Activated T-cell treated with anti-CD3 and anti-CD28 coated beads for 48 hours (primary cell): ENCODE results near the gene BSN.

Experiments used
- DNase-seq: peaks from one replicate; pipeline ENCODE4 v3.0.0-alpha.2; 2020; ENCODE audit warnings: low read depth

The BSN gene

DNA sequence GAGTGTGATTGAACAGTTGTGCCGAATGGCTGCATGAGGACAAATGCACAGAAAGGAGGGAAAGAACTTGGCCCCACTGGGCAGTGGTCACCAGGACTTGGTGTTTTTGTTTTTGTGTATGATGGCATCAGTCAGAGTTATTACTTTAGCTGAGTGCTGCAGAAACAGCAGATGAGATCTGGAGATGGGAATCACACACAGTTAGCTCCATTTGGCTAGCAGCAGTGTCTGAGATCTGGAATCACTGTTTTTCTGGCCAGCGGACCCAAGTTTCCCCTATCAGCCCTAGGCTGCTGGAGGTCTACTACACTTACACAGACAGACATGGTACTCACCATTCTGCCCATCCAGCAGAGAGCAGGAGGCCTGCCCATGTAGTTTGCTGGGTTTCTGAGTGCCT, 74.0 kb downstream of the BSN start:
- no peak for DNase-seq

DNA sequence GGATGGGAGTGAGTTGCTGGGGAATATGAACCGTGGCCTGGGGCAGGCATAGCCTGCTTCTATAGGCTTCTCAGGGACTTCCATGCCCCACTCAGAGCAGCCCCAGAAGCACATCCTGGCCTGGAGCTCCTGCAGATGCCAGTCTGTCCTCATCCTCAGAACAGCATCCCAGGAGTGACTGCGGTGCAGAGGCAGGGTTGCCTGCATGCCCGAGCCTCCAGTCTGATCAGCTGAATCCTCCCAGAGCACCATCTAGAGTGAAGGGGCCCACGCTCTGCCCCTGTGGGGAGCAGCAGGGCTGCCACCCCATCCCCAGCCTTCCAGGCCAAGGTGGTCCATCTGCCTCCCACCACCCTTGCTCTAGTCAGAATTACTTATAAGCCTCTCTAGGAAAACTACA, 75.2 kb downstream of the BSN start:
- DNase-seq: no peak

DNA sequence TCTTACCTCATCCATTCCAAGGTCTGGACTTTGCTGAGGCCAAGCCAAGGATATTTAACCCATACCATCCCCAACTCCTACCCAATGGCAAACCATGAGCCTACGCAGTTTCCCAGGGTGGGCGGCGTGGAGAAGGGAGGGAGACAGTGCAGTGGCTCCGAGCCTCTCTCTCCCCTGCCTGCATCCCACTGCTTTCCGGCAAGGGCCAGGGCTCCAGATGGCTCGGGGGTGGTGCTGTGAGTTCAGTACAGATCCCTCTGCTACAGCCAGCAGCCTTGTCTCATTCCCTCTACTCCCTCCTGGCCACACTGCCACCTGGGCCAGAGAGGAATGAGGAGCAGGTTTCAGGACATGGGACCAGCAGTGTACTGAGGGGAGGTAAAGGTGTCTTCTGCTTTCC, 75.6 kb downstream of the BSN start:
- DNase-seq: no peak

DNA sequence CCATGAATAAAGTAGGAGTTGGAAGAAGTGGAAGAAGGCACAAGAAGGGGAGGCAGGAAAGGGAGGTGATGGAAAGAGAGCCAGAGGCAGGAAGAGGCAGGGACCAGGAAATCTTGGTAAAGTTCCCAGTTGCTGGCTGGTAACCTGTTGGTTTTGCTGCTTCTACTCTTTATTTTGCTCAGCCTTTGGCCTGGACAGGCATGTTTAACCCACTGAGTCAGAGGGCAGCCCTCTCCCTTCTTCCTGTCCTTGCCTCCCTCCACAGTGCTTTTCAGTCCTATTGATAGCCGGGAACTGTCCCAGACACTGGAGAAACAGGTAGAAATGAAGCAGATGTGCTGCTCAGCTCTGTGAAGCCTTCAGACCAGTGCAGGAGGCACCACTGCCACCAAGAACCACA, 76.5 kb downstream of the BSN start:
- DNase-seq: no peak

DNA sequence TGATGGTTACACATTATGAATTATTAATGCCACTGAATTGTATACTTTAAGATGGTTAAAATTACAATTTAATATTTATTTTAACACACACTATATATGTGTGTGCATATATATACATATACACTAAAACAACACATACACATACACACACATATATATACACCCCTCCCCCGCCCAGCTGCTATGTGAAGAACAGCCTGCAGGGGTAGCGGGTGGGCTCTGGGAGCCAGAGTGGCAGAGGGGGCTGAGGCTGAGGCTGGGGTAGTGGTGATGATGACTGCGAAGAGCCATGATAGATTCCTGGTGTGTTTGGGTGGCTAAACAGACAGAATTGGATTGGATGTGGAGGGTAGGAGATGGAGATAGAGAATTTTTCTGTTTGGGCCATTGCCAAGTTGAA, 80.5 kb downstream of the BSN start:
- no peak for DNase-seq

DNA sequence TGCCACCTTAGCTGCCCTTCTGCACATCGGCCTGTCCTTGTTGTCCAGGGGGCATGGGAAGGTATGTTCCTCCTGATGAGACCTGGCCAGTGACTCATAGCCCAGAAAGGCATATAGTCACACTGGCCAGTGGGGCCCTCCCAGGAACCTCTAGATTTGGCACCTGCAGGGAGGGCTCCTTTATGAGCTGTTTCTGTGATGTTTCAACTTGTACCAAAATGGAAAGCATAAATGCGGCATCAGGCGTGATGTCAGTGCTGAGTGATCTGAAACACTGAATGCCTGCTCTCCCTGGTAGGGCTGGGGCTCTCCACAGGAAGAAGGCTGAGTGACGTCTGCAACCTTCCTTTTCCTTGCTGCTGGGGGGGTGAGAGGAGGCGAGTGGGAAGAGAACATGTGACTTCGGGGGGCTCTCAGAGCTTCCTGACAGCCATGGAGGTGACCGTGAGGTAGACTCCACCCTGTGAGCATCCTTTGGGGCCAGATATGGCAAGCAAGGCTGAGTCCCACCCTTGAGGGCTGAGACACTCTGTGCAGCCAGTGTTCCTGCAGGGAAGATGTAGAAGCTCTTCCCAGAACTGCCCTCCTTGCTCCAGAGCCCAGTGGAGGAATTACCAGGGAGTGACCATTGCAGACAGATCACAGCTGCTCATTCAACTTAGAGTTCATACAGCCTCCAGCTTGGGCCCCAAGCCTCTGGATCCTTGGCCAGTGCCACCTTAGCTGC, 82.8 kb downstream of the BSN start:
- DNase-seq: no peak

DNA sequence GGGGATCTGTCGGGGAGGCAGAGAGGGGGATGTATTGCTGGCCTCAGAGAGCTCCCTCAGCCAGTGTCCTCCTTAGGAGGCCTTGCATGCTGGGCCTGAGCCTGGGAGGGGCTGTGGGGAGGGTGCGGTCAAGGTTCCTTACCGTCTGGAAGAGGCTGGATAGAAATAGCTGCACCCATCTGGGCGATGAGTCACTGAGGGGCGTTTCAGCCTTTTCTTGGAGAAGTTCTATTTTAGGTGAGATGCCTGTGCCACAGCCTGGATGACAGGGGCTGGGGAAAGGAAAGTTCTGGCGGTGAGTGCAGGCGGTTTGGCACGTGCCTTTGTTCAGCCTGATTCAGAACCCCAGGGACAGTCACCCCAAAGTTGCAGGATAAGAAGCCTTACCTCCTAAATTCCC, 84.2 kb downstream of the BSN start:
- no peak for DNase-seq

DNA sequence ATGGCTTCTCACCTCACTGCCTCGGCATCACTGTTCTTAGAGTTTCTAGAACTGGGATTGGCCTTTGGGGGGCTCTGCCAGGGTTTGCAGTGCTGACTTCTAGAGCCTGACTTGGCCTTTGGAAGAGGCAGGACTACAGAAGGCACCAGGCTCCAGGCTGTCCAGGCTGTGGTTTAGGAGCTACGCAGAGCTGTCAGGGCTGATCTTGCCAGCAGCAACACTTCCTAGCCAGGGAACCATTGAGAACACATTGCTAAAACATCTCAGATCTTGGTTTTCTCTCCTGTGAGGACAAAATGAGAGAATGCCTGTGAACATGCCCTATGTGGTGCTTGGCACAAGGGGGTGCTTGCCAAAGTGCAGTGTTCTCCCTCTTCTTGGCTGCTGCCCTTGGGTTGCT, 85.3 kb downstream of the BSN start:
- no peak for DNase-seq

DNA sequence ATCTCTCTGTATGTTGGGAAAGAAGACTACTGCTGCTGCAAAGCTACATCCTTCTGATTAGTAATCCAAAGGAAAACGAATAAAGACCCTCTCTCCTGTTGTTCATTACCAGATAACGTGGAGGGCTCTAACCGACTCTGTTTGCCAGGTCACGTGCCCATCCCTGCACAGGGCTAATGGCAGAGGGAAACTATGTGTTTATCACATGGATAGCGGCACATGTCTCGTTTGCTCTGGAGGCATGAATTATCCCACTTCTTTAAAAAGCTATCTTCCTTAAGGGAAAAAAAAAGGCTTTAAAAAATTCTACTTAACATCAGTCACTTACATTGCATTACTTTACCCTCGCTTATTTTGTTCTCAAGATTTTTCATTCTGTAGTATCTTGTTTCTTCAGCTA, 87.0 kb downstream of the BSN start:
- no peak for DNase-seq

DNA sequence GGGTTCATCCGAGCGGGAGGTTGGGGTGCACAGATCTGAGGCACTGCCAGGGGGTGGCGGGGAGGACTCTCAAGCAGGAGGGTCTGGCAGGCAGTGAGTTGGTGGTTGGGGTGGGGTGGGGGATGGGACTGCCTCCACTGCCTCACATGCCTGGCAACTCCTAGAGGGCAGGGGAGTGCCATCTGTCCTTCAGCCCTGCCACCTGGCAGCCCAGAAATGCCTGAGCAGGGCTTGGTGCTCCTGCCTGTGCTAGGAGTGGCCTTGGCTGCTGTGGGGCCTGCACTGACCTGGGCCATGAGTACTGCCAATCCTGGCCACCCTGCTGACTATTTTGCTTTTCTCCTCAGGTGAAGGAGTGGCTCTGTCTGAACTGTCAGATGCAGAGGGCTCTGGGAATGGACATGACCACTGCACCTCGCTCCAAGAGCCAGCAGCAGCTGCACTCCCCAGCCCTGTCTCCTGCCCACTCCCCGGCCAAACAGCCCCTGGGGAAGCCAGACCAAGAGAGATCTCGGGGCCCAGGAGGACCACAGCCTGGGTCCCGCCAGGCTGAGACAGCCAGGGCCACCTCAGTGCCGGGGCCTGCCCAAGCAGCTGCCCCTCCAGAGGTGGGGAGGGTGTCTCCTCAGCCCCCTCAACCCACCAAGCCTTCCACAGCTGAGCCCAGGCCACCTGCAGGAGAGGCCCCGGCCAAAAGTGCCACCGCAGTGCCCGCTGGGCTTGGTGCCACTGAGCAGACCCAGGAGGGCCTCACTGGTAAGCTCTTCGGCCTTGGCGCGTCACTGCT, 87.8 kb downstream of the BSN start:
- no peak for DNase-seq

DNA sequence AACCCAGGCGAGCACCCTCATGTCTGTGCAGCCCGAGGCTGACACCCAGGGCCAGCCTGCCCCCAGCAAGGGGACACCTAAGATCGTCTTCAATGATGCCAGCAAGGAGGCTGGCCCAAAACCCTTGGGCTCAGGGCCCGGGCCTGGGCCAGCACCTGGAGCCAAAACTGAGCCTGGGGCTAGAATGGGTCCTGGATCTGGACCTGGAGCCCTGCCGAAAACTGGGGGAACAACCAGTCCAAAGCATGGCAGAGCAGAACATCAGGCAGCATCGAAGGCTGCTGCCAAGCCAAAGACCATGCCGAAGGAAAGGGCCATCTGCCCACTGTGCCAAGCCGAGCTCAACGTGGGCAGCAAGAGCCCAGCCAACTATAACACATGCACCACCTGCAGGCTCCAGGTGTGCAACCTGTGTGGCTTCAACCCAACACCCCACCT, 88.5 kb downstream of the BSN start:
- DNase-seq: no peak

DNA sequence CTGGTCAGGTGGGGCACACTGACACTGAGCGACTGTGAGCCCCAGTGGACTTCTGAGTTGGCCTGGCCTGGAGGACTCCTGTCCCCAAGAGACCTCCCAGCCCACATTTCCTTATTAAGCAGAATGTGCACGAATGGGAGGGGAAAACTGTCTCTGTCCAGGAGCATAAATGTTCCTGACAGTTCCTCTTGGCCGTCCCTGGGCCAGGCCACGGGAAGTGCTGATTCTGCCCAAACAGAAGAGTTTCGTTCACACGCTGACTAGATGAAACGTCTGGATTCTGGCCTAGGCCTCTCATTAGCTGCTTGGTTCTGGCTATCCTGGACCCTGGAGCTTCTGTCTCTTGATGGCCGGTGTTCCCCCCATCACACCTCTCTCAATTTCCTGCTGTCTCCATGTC, 90.4 kb downstream of the BSN start:
- DNase-seq: no peak

DNA sequence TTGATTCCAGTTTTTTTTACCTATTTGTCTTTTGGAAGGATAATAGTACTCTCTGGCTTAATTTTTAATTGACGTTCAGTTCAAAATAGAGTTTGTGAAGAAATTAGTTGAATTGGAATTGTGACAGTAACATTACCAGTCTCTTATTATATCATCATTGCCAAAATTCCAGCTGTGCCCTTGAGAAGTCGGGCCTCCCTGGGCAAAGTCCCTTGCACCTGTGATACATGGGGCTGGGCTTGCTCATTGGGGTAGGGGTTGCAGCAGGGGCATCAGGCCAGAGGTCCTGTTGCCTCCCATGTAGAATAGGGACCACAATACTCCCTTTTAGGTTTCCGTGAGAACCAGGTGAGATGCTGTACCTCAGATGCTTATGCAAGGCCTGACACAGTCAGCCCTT, 92.0 kb downstream of the BSN start:
- no peak for DNase-seq

DNA sequence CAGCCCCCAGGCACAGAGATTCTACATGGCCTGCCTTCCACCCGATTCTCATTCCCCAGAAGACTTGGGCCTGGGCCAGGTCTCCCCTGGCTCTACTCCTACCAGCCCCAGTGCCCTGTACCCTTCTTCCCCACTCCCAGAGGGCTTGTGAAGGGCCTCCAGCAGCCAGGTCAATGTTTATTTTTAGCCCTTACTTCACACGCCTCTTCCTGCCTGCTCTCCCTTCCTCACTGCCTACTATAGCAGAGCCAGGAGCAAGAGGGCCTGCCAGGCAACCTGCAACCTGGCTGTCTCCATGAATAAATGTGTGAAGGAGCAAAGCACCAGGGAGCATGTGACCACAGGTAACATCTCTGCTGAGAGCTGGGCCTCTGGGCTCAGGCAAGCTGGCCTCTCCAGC, 93.5 kb downstream of the BSN start:
- DNase-seq: no peak

DNA sequence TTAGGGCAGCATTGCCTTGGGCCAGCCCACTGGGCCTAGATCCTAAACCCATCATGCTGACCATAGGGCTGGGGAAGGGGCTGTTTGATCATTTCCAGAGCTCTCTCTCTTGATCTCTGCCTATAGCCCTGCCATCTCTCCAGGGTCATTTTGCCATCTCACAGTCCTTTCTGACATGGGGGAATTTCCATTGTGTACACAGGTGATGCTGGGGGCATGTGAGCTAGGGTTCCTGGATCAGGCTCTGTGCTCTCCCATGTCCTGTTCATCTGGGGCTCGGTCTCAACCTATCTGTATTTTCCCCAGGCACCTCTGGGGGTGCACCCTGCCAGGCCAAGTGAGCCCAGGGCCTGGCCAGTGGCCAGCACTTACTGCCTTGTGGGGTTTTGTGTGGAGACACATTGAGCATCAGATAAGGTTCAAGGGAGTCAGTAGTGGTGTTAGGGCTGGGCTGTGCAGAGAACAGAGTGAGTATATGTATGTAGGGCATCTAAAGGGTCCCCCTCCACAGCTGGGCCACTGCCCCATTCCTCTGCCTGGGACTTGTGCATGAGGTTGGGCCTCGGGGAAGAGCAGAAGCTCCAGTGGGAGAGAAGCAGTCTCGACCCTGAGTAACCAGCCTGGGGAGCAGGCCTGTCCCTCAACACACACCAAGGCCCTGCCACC, 94.2 kb downstream of the BSN start:
- no peak for DNase-seq

DNA sequence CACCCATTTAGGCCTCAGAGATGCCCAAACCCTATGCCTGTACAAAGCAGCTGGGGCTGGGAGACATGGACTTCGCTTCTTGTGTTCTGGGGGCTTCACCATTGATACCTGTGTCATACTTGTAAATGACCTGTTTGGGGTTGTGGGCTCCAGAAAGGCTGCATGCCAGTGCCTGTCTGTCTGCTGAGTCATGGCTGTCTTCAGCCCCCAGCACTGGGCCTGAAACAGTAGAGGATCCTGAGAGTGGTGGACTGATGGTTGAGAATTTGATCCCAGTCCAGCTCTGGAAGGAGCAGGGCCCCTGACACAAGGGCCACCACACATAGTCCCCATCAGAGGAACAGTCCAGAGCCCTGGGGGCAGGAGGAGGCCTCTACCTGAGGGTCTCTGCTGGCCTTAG, 95.3 kb downstream of the BSN start:
- no peak for DNase-seq

DNA sequence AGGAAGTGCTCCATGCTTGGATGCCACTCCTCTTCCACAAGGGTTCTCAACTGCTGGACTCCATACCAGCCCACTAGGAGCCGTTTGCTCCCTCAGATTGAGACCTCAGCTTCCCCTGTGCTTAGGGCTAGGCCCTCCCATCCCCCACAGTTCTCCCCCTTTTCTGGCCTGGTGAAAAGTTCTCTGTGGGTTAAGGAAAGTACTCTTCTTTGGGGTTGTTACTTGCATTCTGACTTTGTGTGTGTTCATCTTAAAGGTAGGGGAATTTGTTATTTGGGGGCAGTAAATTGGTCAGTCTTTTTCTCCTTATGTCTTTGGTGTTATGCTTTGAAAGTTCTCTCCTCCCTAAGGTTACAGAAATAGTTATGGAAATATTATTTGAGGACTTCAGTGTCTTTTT, 95.9 kb downstream of the BSN start:
- no peak for DNase-seq

DNA sequence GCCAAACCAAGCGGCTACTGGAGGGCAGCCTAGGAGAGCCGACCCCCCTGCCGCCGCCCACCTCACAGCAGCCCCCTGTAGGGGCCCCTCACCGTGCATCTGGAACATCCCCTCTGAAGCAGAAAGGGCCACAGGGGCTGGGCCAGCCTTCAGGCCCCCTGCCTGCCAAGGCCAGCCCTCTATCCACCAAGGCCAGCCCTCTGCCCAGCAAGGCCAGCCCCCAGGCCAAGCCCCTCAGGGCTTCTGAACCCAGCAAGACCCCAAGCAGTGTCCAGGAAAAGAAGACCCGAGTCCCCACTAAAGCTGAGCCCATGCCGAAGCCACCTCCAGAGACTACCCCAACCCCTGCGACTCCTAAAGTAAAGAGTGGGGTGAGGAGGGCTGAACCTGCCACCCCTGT, 96.4 kb downstream of the BSN start:
- no peak for DNase-seq

DNA sequence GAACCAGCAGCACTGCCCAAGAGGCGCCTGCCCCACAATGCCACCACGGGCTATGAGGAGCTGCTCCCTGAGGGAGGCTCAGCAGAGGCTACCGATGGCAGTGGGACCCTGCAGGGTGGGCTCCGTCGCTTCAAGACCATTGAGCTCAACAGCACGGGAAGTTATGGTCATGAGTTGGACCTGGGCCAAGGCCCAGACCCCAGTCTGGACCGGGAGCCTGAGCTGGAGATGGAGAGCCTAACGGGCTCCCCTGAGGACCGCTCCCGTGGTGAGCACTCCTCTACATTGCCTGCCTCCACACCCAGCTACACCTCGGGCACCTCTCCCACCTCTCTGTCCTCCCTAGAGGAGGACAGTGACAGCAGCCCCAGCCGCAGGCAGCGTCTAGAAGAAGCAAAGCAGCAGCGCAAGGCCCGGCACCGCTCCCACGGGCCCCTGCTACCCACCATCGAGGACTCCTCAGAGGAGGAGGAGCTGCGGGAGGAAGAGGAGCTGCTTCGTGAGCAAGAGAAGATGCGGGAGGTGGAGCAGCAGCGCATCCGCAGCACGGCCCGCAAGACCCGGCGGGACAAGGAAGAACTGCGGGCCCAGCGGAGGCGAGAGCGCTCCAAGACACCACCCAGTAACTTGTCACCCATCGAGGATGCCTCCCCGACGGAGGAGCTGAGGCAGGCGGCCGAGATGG, 98.1 kb downstream of the BSN start:
- no peak for DNase-seq

DNA sequence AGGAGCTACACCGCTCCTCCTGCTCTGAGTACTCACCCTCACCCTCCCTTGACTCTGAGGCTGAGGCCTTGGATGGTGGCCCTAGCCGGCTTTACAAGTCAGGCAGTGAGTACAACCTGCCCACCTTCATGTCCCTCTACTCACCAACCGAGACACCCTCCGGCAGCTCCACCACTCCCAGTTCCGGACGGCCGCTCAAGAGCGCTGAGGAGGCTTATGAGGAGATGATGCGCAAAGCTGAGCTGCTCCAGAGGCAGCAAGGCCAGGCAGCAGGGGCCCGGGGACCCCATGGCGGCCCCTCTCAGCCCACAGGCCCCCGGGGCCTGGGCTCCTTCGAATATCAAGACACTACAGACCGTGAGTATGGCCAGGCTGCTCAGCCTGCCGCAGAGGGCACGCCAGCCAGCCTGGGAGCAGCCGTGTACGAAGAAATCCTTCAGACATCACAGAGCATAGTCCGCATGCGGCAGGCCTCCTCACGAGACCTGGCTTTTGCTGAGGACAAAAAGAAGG, 98.7 kb downstream of the BSN start:
- no peak for DNase-seq

DNA sequence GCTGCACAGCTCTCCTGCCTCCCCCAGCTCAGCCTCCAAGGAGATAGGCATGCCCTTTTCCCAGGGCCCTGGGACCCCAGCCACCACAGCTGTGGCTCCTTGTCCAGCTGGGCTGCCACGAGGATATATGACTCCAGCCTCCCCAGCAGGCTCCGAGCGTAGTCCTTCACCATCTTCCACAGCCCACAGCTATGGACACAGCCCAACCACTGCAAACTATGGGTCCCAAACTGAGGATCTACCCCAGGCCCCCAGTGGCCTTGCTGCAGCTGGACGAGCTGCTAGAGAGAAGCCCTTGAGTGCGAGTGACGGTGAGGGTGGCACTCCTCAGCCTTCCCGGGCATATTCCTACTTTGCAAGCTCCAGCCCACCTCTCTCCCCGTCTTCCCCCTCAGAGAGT, 99.3 kb downstream of the BSN start:
- DNase-seq: no peak

DNA sequence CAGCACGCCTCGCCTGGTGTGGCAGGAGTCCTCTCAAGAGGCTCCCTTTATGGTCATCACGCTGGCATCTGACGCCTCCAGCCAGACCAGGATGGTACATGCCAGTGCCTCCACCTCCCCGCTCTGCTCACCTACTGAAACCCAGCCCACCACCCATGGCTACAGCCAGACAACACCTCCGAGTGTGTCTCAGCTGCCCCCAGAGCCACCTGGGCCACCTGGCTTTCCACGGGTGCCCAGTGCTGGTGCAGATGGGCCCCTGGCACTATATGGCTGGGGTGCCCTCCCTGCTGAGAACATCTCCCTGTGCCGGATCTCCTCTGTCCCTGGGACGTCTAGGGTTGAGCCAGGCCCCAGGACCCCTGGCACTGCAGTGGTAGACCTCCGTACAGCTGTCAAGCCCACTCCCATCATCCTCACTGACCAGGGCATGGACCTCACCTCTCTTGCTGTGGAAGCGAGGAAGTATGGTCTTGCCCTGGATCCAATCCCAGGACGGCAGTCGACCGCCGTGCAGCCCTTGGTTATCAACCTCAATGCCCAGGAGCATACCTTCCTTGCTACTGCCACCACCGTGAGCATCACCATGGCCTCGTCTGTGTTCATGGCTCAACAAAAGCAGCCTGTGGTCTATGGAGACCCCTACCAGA, 100.0 kb downstream of the BSN start:
- no peak for DNase-seq
